GM18870 (cell line): Measurements from ENCODE around the gene POU4F3.

Source experiments
- ATAC-seq: cut with Tn5 transposase; IDR thresholded peaks from one replicate; pipeline ENCODE4 v1.9.1; 2021; ENCODE audit warnings: moderate library complexity; ENCODE audit not compliant: unreplicated experiment

Gene POU4F3

GRCh38 chr5:146339715-146340259 is 1.1 kb downstream of the POU4F3 start:
- ATAC-seq: no peak

- ATAC-seq: no peak
These were observed 1.8 kb downstream of the POU4F3 start for GRCh38 chr5:146340260-146341081.

DNA sequence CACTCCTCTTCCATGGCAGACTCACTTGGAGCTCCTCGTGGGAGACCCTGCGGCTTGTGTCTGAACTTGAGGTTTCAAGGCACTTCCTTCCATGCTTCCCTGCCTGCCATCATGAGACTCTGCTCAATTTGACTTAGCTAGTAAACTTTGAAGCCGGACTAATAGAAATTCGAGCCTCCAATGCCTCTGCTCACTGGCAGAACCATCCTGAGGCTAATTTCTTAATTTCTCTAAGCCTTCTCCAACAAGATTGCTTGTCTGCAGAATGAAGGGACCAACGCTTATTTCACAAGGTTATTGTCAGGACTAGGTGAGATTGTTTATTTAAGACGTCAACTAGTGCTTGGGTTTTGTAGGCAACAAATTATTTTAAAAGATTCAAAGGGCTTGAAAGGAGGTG is 3.2 kb downstream of the POU4F3 start:
- no peak for ATAC-seq

GRCh38 chr5:146342519-146342881 is 3.9 kb downstream of the POU4F3 start:
- no peak for ATAC-seq

GRCh38 chr5:146342882-146343865 is 4.5 kb downstream of the POU4F3 start:
- ATAC-seq: no peak

DNA sequence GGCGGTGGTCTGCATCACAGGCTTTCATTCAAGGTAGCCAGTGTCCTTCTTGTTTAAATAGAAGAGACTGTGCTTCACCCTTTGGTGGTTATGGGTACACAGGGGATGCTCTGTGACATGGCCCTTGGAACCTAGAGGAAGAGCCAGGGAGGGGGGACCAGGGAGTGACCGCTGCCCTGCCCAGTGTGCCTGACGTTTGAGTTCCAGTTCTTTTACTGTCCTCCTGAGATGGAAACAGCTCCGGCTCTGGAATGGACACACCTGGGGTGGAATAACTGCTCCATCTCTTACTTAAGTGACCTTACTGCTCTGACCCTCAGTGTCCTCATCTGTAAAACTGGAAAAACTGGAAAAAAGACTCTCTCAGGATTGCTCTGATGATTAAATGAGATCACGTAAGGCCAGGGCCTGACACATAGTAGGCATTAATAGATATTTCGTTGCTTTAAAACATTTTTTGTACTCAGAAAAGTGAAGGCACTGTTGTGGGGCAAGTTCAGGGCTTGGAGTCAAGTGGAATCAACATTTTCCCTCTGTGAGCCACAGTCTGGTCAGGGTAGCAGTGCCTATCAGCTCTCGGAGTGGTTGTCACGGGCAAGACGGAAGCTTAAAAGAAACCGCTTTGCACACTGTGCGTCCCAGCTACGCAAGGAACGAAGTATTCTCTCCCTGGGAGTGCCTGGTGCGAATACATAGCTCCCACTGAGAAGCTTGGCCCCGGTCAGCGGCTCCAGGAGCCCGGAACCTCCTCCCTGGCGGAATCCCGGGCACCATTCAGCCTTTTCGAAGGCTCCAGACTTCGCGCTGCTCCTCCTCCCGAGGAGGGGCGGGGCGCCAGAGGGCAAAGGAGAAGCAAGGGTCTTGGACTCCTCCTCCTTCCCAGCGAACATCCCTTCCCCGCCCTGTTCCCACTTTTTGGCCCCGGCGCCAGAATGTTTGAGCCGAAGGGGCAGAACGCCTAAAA is 5.8 kb downstream of the POU4F3 start:
- ATAC-seq: no peak

DNA sequence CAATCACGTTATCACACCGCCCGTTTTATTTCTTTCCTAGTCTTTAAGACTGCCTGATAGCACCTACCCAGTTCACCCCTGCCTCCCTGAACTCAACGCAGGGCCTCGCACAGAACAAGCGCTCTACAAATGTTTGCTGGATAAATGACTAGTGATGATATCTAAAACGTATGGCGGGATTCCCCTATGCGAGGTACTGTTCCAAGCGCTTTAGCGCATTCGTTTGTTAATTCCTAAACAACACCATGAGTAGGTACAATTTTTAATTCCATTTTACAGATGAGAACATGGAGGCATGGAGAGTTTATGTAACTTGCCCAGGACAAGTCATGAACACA is 6.6 kb downstream of the POU4F3 start:
- no peak for ATAC-seq

- ATAC-seq: no peak
These were observed 7.1 kb downstream of the POU4F3 start for GRCh38 chr5:146345578-146346366.

- no peak for ATAC-seq
These were observed 18.5 kb downstream of the POU4F3 start for GRCh38 chr5:146357126-146357525.

- no peak for ATAC-seq
These were observed 21.2 kb downstream of the POU4F3 start for GRCh38 chr5:146359836-146360235.

DNA sequence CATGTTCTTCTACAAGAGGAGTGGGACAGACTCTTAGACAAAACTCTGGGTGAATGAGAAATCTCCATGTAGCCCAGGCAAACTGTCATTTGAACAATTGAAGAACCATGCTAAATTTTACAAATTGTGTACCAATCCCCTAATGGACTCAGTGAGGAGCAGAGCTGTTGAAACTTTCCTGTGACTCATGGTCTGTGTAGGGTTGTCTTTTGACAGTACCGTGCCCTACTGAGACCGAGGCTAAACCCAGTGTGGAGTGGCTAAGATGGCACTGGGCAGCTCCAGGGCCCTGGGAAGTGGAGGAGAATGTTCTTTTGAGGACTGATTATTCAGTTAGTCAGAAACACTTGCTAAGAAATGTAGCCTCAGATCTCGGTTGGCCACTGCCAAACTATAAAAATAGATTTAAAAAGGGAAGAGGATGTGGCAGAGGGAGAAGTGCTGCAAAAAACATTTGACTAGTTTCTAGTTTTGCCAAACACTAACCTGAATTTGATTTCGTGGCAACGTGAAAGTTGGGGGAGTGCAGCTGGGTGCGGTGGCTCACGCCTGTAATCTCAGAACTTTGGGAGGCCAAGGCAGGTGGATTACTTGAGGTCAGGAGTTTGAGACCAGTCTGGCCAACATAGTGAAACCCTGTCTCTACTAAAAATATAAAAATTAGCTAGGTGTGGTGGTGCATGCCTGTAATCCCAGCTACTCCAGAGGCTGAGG is 24.7 kb downstream of the POU4F3 start:
- no peak for ATAC-seq

DNA sequence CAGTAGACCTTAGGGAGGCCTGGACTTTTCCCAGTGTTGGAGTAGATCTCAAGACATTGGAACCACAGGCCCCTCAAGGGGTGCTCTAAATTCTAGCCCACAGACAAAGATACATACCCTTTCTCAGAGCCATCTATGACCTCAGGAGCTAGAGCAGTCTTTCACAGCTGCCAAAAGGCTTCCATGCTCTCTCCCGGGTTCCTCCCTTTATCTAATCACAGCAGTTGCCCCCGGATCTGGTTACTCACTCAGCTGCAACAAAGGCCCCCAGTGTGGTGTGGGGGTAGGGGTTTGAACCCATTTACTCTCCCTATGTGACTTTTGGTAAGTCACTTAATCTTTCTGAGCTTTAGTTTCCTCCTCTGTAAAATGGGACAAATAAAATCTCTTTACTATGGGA is 27.0 kb downstream of the POU4F3 start:
- ATAC-seq: no peak

- no peak for ATAC-seq
These were observed 28.3 kb downstream of the POU4F3 start for GRCh38 chr5:146366904-146367303.

- no peak for ATAC-seq
These were observed 29.5 kb downstream of the POU4F3 start for GRCh38 chr5:146368137-146368536.

DNA sequence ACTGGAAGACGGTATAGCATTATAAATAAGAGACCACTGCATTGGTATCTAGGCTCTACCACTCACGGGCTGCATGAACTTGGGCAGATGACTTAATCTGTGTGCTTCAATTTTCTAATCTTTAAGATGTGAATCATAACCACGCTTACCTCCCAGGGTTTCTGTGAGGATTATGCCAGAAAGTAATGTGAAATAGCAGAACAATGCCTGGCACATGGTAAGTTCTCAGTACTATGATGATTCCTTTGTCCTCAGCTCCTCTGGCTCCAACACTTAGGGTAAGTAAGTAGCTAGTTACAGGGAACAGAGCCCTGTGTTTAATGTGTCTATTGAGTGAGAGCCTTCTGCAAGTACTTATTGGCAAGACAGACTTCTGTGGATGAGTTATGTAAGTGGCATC is 31.1 kb downstream of the POU4F3 start:
- no peak for ATAC-seq

DNA sequence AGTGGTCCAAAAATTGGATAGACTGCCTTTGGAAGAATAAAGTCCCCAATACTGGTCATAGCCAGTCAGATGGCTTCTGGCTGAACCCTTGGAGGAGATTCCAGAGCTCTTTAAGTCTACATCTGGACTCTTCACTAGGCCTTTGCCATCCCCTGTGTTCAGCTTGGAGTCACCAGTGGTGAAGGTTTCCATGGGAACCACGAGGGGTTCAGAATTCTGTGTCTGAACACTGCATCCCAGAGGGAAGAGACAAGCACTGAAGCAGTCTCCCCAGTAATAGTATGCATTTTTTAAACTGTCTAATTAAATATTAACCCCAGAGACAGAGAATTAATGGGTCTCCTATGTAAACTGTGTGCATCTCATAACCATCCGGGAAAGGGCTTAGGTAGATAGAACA is 38.2 kb downstream of the POU4F3 start:
- no peak for ATAC-seq

- no peak for ATAC-seq
These were observed 40.3 kb downstream of the POU4F3 start for GRCh38 chr5:146378986-146379385.

DNA sequence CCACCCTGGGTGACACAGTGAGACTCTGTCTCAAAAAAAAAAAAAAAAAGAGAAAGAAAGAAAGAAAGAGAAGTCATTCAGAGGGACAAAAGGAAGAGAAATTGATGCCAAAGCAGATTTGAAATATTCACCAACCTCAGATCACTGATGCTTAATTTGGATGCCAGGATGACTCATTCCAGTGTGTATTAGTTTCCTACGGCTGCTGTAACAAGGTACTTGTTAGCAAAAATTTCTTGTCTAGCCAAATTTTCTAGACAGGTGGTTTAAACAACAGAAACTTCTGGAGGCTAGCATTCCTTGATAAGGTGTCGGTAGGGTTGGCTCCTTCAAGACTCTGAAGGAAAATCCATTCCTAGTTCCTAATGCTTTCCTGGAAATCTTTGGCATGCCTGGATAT is 42.1 kb downstream of the POU4F3 start:
- no peak for ATAC-seq

GRCh38 chr5:146388386-146388785 is 49.7 kb downstream of the POU4F3 start:
- no peak for ATAC-seq
